ENCODE results near the gene AXDND1. TPM values are rescaled to one million over a fixed set of nuclear protein-coding genes. Genes with fewer than 3 reads are reported as not detected.

The AXDND1 gene
- total and polyA plus RNA-seq, 9 of the 15 experiments (the other 6 are each of a cell fraction or from before 2014, with no cell fraction given): 0.03 to 0.13 (median 0.06) TPM; not detected in 5

GRCh38 chr1:179448437-179449149, 82.8 kb downstream of the AXDND1 start (continued):
- no peak for TF ChIP-seq RFX1 (IDR thresholded peaks at IDR 0.05)
- TF ChIP-seq SMARCA4 (IDR thresholded peaks at IDR 0.05): peak; percentile 81
- 0 out of 4 replicates have a peak, but pooled peaks of 1 of the 2 experiments have one; percentile 27 for TF ChIP-seq NRF1 (conservative IDR thresholded peaks at IDR 0.05 in 1 of 2, IDR thresholded peaks at IDR 0.05 in 1 of 2)
- TF ChIP-seq KDM1A (IDR thresholded peaks at IDR 0.05): no peak
- TF ChIP-seq ZNF76 (CRISPR knock-in tag; IDR thresholded peaks at IDR 0.05; ENCODE audit: borderline replicate concordance): no peak
- peak; percentile 74; the same call in 1 of the 2 replicates for TF ChIP-seq MAFF (IDR thresholded peaks at IDR 0.05; ENCODE audit: low read length)
- 0 out of 2 replicates have a peak, but pooled peaks have one; percentile 36 for TF ChIP-seq HLTF (IDR thresholded peaks at IDR 0.05)
- peak; percentile 43; the same call in 1 of the 2 replicates for TF ChIP-seq LEF1 (IDR thresholded peaks at IDR 0.05)
- TF ChIP-seq MAFK (IDR thresholded peaks at IDR 0.05; ENCODE audit: low read length): peak; percentile 67
- TF ChIP-seq DIDO1 (tag; IDR thresholded peaks at IDR 0.05; ENCODE audit: low read depth): no peak
- TF ChIP-seq, protein P1, sequence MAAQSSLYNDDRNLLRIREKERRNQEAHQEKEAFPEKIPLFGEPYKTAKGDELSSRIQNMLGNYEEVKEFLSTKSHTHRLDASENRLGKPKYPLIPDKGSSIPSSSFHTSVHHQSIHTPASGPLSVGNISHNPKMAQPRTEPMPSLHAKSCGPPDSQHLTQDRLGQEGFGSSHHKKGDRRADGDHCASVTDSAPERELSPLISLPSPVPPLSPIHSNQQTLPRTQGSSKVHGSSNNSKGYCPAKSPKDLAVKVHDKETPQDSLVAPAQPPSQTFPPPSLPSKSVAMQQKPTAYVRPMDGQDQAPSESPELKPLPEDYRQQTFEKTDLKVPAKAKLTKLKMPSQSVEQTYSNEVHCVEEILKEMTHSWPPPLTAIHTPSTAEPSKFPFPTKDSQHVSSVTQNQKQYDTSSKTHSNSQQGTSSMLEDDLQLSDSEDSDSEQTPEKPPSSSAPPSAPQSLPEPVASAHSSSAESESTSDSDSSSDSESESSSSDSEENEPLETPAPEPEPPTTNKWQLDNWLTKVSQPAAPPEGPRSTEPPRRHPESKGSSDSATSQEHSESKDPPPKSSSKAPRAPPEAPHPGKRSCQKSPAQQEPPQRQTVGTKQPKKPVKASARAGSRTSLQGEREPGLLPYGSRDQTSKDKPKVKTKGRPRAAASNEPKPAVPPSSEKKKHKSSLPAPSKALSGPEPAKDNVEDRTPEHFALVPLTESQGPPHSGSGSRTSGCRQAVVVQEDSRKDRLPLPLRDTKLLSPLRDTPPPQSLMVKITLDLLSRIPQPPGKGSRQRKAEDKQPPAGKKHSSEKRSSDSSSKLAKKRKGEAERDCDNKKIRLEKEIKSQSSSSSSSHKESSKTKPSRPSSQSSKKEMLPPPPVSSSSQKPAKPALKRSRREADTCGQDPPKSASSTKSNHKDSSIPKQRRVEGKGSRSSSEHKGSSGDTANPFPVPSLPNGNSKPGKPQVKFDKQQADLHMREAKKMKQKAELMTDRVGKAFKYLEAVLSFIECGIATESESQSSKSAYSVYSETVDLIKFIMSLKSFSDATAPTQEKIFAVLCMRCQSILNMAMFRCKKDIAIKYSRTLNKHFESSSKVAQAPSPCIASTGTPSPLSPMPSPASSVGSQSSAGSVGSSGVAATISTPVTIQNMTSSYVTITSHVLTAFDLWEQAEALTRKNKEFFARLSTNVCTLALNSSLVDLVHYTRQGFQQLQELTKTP (IDR thresholded peaks at IDR 0.05; ENCODE audit: low read depth in 1 of 2, partially characterized antibody in 2 of 2): peak in 1 of 2 experiments; percentile 26
- no peak for TF ChIP-seq CEBPG (CRISPR knock-in tag; IDR thresholded peaks at IDR 0.05)
- peak in 1 of 2 experiments; percentile 62; a peak in 1 of 4 replicates for TF ChIP-seq CEBPG (tag; conservative IDR thresholded peaks at IDR 0.05 in 1 of 2, IDR thresholded peaks at IDR 0.05 in 1 of 2)

Data from K562 (cell line).